Hepatocyte (in vitro differentiated cells): ENCODE data around the gene PIK3R6.

Experiments
- CTCF ChIP-seq: fragments of 200-600 bp; sonication (generic); IDR thresholded peaks from 2 replicates; pipeline ENCODE4 v1.5.1; 2016; ENCODE audit warnings: antibody characterized with exemption, mild to moderate bottlenecking; ENCODE audit not compliant: poor library complexity
- EZH2 ChIP-seq: fragments of 200-600 bp; sonication (generic); IDR thresholded peaks from 2 replicates; pipeline ENCODE4 v1.6.1; 2016; ENCODE audit warnings: antibody characterized with exemption, mild to moderate bottlenecking, borderline replicate concordance

- TF ChIP-seq EZH2 (no peak), CTCF (no peak)
Observed at GRCh38 chr17:8910969-8911604, 43.6 kb upstream of the PIK3R6 start.
